NOMO-1 treated with dmso at 0.1 percent for 144 hours (cell line): Measurements from ENCODE around the gene TIMM10B.

Experiments
- DNase-seq: peaks from one replicate; lab custom pipeline; 2025; ENCODE audit not compliant: unreplicated experiment; lab: John Stamatoyannopoulos, UW

TIMM10B gene

DNA sequence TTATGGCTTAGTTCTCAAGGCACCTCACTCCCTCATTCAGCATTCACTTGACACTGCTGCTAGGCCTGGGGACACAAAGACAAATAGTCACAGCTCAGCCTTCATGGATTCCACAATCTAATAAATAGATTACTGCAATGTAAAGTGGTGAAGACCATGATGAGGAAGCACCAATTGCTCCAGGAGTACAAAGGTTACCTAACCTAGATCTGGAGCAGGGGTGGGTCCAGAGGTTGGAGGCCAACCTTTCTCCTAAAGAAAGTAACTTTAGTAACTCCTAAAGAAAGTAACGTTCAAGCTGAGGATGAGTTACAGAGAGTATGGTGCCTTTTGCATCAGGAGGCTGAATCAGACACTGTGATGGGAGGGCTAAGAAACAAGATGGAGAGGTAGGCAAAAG lies 11.7 kb upstream of the TIMM10B start:
- DNase-seq = no peak

DNA sequence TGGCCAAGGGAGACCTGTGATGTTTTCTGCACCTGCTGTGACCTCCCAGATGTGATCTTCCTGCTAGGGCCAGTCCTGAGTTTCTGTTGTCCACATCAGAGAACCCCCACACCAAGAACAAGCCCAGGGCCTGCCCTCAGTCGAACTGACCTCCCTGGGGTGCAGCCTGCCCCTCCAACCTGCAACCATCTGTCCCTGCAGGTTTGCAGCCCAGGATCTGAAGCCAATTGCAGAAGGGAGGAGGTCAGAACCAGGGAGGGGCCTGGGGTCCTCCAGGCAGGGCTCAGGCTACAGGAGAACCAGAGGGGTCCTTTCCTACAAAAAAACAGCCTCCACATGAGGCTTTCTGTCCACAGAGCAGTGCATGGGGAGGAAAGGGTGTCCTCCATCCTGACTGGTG lies 8.4 kb upstream of the TIMM10B start:
- no peak for DNase-seq

DNA sequence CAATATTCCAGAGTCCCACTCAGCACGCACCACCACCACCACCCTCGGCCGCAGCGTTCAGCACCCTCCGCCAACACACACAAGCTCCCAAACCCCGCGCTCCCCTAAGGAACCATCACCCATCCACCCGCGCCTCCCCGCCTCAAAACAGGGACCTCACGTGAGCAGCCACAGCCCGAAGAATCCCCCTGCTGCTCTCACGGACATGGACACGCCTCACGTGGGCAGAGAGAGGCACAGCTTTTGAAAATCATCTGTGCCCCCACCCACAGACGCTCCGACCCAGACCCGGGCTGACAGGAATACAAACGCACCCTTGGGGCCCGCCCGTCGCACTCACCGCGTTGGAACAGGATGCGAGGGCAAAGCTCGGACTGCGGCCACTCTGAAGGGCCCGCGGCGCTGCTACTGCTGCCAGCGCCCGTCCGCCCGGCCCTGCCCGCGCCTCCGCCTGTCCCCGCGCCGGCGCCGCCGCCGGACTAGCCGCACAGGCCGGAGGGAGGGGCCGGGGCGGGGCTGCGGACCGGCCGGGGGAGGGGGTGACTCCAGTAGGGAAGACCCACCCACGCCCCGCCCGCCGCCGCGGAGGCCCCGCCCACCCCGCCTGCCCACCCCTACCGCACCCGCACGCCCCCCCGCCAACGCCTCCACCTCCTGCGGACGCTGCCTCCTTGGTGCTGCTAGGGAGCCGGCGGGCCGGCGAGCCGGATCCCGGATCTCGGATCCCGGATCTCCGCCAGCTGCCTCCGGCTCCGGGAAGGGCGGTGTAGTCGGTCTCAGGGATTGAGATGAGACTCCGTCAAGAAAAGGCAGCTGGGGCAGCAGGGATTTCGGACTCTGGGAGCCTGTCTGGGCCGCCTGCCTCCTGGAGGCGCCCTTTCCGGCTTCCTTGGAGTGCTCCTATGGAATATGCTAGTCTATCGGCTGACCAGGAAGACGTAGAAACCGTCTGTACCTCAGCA lies 7.6 kb upstream of the TIMM10B start, which contains the start of gene TRIM3:
Gene TRIM3, minus strand, starts transcription at position 491 of the 962 bp plus-strand sequence. CDS start 8,246 bp downstream, outside the sequence.
- DNase-seq = peak; percentile 35

DNA sequence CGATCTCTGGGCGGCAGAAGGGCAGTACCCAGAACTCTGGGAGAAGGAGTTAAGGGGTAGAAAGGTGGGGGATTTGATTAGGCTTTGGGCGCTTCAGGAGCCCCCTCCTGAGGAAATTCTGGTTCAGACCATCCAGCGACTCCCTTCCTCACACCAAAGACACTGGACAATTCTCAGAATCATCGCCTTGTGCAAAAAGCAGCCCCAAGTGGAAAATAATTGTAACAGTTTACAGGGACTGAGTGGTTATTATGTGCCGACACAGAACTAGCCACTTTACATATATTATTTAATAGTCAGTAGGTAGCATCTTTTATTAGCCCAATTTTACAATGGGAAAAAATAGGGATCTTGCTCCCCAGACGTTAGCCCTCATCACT lies 6.9 kb upstream of the TIMM10B start:
- no peak for DNase-seq

DNA sequence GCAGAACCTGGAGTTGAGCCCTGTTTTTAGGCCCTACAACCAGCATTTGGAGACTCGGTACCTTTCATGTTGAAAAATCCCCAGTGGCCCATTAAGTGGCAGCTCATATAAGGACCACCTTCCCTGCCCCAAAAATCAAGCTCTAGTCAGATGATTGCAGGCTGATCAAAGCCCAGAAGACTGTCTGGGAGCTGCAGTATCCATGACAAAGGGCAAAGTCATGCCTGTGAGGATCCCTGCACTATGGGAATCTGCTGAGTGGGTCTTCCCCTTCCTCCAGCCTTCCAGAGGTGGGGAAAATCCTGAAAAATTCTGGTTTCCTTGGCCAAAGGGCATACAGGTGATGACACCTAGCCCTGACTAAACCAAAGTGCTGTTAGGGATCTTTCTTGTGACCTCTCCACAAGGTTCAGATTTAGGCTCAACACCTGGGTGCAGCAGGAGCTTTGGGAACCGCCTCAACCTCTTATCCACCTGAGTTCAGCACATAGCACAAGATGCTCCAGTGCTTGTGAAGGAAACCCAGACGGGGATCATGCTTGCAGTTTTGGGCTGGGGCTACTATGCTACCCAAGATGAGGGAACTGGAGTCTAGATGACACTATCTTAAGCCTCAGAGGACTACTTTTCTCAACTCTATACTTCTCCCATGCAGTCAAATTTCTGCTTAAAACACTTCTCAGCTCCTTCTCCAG lies 6.3 kb upstream of the TIMM10B start:
- DNase-seq = no peak

DNA sequence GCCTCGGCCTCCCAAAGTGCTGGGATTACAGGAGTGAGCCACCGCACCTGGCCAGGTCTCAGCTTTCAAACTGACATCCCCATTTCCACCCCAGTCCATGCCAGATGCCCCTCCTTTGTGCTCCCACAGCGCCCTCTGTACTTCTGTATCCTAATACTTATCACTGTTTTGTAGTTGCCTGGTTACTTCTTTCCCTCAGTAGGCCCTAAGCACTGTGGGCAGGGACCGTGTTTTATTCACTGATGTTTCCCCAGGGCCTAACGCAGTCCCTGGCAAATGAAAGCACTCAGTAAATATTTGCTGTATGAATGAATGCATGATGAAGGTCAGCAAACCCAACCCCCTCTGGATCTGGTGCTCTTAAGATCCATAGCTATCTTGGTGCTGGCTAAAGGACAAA lies 5.4 kb upstream of the TIMM10B start:
- no peak for DNase-seq

DNA sequence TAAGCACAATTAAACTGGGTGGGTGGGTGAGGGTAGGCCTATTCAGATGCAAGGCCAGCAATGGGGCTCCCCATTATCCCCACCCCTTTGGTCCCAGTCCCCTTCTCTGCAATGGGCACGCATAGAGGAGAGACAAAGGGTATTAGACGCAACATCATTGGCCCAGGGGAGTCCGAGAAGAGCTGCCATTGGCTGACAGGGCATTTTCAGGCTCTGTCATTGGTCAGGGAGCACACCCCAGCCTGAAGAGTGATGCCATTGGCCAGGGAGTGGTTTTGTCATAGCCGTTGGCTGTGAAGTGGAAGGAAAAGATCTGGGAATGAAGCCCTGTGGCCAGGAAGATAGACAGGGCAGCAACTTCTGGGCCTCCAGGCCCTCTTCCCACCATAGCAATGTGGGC lies 4.7 kb upstream of the TIMM10B start:
- no peak for DNase-seq

DNA sequence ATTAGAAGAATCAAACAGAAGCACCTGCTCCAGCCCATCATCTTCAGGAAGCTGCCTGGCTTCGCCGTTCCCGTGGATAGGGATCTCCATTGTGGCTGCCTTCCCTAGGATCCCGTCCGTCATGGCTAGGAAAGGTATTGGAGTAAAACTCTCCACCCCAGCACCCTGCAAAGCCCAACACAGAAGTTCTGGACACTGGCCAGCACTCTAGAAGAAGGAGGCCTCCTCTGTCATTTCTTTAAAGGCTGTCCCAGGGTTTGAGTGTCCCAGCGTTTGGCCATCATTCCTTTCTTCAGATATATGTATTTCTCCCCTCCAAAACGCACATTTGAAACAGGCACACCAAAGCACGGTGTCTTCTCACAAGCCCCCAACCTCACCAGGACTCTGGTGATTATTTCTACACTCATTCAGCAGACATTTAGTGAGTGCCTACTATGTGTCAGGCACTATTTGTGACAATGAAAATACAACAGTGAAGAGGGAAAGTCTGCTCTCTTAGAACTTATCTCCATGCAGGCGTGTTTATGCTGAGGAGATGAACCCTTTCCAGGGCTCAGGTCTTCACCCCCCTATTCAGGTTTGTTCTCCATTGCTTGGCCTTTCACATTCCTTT lies 894 bp upstream of the TIMM10B start:
- no peak for DNase-seq

DNA sequence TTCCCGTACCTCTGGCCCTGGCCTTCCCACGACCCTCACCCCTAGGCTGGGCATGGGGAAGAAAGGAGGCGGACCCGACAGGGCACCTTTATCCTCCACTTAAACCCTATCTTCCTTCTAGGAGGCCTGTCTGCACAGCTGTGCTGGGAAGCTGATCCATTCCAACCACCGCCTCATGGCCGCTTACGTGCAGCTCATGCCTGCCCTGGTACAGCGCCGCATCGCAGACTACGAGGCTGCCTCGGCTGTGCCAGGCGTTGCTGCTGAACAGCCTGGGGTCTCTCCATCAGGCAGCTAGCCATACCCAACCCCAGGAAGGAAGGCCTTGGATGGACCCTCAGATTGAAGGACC lies 599 bp downstream of the TIMM10B start:
- no peak for DNase-seq

DNA sequence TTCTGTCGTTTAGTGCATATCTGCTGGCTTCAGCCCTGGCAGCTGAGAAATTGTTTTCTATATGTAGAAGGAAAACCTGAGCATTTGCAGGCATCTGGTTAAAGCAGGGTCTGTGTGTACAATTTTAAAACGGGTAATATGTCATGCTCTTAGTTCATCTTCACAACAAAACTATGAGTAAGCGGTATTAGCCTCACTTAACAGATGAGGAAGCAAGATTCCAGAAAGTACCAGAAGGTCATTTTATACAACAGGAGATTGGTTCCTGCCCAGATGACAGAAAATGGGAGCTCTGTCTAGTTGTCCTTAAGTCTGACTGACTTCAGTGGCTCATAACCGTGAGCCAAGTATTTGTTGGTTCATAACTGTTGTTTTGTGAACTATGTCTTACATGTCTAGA lies 1.1 kb downstream of the TIMM10B start:
- DNase-seq = no peak

DNA sequence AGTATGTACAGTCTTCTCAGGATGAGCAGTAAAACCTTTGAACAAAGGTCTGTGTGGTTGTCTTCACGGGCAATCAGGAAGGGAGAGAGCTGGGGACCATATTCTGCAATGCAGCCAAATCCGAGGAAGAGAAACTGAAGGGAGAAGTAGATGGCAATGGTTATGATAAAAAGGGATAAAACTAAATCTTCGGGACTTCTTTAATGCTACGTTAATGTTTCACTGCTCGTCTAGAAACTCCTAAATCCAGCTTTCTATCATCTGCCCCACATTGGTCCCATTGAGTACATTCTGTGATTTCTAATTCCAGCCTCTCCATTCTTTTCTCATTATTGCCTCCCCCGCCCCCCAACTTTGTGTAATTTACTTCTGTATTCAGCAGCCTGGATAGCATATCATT lies 1.7 kb downstream of the TIMM10B start:
- DNase-seq = no peak

DNA sequence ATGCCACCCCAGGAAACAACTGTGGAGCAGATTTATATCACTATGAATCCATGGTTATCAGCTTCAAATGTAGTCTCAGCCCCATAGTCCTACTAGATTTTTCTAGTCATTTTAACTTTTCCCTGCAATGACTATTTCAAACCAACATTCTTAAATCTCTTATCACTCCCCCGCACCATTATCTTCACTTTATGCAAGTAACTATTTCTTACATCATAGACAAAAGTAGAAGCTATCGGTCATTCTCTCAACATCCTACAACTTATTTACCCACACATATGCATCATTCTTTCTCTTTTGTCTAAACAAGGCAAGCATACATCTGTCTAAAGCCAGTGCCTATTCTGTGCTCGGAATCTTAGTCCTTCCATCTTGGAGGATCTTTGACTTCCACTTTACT lies 4.4 kb downstream of the TIMM10B start:
- DNase-seq = no peak

DNA sequence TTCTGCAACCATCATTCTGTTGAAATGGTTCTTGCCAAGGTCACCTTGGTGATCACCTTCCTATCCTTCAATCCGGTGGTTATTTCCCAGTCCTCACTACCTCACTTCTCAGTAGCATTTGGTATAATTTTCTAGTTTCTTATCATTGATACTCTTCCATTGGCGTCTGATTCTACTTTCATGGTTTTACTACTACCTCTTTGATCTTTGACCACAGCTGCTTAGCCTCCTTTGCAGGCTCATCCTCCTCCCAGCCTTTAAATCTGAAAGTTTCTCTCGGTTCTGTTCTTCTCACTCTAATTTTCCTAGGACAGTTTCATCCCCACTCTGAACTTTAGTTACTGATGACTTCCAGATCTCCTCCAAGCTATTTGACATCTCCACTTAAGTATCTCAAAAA lies 5.0 kb downstream of the TIMM10B start:
- no peak for DNase-seq

DNA sequence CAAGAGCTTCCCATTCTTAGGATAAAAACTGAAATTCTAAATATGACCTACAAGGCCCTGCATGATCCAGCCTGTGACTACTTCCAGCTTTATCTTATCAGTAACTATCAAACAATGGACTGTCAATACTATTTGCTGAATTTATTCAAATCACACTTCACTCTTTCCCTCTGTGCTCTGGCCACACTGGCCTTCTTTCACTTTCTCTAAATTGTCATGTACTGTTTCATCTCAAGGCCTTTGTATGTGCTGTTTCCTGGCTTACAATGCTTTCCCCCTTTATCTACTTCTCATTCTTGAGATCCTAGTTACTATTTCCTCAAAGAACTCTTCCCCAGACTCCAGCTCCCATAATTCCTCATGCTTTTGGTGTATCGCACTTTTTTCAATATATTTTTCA lies 5.6 kb downstream of the TIMM10B start:
- no peak for DNase-seq

DNA sequence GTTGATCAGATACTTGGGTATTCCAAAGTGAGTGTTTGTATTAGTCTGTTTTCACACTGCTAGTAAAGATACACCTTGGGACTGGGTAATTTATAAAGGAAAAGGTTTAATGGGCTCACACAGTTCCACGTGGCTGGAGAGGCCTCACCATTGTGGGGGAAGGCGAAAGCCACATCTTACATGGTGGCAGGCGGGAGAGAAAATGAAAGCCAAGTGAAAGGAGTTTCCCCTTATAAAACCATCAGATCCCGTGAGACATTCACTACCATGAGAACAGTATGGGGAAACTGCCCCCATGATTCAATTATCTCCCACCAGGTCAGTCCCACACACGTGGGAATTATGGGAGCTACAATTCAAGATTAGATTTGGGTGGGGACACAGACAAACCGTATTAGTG lies 7.0 kb downstream of the TIMM10B start:
- DNase-seq = no peak

DNA sequence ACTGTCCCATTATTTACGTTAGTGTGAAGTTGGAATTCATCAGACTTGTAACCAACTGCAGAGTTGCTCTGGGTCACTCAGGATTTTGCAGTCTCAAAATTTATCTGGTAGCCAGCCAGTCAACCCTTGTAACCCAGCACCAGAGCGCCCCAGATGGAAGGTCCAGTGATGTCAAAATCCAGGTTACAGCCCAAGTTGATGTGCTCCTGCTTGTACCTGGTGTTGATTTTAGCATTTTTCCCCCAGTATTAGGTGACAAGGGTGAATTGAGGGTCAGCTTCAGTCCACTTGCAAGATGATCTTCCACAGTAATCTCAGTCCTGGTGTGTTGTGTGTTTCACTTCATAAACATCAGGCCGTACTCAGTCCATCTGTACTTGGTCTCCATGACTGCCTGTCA lies 7.5 kb downstream of the TIMM10B start:
- DNase-seq = no peak

DNA sequence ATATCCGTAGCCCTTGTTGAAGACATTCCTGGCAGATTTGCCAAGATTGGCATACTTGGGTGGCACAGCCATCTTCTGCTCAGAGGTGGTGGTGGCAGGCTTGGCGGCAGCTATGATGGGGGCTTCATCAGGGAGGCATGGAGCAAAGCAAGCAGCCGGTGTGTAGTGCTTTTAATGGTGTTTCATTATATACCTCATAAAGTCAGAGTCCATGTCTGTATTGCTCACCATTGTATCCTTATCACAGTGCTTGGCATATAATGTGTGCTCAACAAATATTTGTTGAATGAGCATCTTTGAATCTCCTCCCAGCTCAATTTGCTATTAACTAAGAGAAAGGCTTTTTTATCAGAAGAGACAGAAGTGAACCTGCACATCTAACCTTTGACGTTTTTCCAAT lies 8.0 kb downstream of the TIMM10B start:
- DNase-seq = no peak

DNA sequence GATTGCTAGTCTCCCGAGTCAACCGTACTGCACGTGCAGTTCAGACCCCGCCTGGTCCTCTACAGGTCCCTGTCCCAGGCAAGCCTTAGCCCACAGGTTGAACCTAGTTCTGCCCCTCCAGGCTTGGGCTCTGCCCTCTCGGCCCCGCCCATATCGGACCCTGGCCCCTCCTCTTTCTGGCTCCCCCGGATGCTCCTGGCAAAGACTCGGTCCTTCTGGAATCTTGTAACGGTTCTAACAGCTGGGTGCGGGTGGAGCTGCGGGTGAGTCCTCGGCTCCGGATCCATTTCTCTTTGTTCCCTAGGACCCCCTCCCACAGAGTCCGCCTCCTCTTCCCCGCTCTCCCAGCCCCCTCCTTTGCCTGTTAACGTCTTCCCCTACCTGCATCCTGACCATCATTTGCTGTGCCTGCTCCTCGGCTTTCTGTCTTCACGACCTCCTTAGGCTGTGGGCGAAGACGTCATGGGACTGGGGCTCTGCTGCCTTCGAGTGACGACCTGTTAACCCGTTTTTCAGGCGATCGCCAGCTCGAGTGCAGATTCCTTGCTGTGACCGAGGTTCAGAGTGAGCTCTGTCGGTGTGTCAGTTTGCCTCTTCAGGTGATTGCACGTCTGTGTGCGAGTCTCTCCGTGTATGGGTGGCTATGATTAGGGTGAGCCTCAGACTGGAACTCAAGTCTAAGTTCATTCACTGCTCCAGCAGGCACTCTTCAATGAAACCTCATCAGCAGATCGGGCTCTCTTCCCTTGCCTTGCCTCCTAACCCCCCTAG lies 16.0 kb downstream of the TIMM10B start, which contains the start of gene DNHD1:
Gene DNHD1, plus strand, starts transcription at position 212 of the 771 bp plus-strand sequence. CDS start 936 bp downstream, outside the sequence.
- DNase-seq = no peak

DNA sequence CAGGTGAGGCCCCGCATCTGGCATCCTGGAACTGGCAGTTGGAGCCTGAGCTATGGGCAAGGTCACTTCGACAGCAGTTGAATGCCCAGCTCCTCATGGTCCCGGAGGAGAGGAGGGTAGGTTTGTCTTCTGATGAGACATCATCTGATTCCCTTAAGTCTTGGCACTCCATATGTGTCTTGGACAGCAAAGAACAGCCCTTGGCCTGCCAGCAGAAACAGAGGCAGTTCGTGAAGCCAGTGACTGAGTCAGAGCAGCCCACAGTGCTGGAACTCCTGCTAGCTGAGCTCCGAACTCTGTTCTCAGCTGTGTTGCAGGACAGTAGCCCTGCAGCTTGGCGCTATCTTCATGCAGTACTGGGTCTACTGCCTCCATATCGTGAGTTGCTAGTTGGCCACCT lies 16.8 kb downstream of the TIMM10B start:
- no peak for DNase-seq

DNA sequence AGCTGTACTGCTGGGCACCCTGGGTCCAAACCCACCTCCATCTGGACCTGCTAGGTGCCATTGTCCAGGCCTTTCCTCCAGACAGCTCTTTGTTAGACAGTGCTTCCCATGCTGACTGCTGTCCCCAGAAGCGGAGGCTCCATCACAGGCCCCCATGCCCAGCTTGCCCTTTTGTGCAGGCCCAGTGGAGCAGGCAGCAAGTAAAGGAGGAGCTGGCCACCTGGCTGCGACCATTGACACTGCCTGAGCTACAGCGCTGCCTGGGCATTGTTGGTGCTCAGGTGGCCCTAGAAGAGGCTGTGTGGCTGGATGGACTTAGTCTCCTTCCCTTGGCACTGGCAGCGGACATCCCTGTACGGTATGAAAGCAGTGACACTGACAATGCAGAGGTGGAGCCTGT lies 17.2 kb downstream of the TIMM10B start:
- DNase-seq = no peak

DNA sequence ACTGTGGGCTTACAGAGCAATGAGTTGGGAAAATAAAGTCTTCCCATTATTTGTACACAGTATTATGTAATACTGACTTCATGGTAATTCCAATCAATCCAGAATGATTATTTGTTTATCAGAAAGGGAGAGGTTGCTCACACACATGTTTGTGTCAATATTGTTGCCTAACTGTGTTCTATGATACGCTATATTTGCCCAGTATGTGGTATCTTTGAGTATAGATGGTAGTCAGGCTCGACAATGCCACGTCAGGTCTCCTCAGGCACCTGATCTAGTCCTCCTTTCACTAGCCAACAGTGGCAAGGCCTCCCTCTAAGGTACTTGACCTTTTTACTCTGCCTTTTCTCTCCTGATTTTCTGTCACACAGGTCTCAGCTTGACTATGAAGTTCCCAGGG lies 21.1 kb downstream of the TIMM10B start:
- no peak for DNase-seq
